GM18507 (cell line): Measurements from ENCODE around the gene AFDN.

Source experiments
- DNase-seq: peaks from one replicate; pipeline ENCODE4 v3.0.0; 2011; ENCODE audit warnings: low read depth; ENCODE audit not compliant: insufficient read length; ENCODE audit errors: extremely low spot score
- FAIRE-seq: peaks from 2 replicates; lab custom pipeline; 2011; peaks lifted over from hg19 to GRCh38; lab: Jason Lieb, UNC

The AFDN gene

DNA sequence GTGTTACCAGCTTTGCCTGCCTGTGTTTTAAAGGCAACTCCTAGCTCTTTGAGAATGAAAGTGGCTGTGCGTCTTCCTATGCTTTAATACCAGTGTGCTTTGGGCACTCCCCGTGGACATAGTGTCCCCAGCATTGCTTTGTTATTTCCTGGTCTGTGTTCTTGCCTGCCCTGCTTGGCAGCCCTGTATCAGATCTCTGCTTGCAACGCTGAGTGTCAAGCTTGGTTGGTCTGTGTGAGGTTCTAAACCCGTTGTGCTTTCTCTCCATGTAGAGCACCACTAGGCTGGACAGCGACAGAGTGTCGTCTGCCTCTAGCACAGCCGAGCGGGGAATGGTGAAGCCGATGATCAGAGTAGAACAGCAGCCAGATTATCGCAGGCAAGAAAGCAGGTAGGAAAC, 80.2 kb downstream of the AFDN start:
- no peak for DNase-seq
- no peak for FAIRE-seq

DNA sequence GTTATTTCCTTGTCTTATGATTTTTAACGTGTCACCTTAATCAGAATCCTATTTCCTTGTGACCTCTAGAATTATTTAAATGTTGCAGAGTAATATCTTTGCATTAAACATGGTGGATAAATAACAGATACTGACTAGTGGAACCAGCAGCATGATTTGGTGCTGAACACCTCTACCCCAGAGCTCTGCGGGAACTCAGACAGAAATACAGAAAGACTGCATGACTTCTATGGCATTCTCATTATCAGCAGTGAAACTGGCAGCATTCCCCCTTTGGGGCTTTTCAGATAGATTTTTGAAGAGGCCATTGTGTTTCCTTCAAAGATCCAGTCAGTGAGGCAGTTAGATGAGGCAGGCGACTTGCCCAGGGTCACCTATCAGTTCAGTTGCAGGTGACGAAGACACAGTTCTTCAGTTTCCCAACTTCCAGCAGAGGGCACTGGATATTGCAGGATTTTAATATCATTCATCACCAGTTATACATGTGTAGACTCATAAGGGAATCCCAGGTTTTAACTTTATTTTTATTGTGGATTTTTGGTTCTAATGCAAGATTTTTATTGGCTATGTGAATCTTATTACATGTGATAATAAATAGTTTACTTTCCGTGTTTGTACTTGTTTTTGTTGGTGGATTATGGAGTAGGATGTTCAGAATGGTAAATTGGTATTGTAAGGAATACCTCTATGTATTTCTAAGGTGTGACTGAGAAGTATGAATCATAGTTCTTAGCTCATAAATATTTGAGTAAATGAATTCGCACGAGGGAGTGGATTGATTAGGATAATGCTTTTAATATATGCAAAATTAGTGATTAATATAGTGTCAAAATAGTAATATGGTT, 81.3 kb downstream of the AFDN start:
- no peak for DNase-seq

DNA sequence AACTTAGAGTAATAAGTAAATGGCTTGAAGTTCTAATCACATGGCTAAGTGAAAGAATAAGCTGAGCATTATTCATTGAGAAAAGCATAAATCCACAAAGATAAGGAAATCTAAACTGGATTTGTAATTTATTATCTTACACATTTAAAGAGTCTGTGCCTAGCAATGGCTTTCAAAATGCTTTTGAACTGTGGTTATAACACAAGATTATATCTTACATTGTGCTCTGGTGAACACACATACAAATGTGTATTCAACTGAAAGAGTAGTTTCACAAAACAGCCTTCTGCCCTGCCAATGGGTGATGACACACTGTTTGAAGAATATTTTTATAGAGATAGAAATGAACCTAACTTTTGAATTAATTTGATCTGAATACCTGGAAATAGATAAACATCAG, 83.3 kb downstream of the AFDN start:
- no peak for FAIRE-seq
- no peak for DNase-seq

More for the DNA sequence above, 81.3 kb downstream of the AFDN start:
- no peak for FAIRE-seq

DNA sequence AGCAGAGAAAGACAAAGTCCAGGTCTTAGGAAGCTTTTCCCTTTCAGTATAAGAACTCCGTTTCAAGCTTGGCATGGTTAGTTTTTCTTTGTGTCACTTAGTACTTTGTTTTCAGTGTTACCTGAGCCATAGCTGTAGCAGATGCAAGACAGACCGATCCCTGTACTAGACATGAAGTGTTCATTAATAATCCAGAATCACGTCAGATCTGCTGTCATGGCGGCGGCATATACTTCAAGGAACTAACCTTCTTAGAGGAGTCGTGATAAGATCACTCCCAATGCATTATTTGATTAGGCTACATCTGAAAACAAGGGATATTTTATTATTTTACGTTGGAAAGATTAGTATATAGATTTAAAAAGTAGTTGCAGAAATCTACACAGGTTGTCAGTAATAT, 83.9 kb downstream of the AFDN start:
- FAIRE-seq (no peak), DNase-seq (no peak)

DNA sequence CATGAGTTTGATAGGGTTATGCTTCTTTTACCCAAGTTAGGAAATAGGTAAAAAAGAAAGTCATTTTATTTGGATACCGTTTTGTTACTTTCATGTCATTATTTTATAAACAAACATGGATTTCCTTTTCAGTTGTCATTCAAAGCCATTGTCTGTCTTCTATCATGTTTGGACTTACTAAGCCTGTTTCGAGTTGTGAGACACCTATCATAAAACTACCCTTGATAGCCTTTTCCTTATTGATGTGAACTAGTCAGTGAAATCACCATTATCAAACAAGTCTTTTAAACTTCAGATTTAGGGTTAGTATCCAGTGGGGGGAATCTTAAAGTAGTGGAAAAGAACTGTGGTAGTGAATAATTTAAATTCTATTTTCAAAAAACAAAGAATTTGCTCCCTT, 85.8 kb downstream of the AFDN start:
- DNase-seq = no peak
- FAIRE-seq = no peak

DNA sequence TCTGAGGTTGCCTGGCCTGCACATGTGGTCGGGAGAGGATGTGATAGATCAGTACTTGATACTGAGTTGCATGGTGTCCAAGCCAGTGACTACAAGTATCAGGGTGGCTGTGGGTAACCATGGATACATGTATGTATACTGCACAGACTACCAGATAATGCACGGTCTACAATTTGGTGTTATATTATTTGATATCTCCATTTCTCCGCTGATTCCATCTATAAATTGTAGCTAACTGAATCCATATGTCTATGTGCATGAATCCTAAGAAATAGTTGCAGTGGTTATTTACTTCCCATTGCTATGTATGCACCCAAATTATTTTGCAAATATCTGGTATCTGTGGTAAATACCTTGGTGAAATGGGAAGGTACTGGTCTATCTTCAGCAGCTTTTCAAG, 87.0 kb downstream of the AFDN start:
- FAIRE-seq (no peak), DNase-seq (no peak)

DNA sequence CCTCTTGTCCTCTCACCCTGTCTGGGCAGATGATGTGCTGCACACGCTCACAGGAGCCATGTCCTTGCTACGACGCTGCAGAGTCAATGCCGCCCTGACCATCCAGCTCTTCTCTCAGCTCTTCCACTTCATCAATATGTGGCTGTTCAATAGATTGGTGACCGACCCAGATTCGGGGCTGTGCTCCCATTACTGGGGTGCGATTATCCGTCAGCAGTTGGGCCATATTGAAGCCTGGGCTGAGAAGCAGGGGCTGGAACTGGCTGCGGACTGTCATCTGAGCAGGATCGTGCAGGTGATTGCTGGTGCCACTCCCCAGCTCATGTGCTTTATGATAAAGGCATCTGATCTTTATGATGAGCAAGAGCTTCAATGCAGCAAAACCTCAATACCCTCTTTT, 88.4 kb downstream of the AFDN start:
- DNase-seq = no peak
- FAIRE-seq = no peak

DNA sequence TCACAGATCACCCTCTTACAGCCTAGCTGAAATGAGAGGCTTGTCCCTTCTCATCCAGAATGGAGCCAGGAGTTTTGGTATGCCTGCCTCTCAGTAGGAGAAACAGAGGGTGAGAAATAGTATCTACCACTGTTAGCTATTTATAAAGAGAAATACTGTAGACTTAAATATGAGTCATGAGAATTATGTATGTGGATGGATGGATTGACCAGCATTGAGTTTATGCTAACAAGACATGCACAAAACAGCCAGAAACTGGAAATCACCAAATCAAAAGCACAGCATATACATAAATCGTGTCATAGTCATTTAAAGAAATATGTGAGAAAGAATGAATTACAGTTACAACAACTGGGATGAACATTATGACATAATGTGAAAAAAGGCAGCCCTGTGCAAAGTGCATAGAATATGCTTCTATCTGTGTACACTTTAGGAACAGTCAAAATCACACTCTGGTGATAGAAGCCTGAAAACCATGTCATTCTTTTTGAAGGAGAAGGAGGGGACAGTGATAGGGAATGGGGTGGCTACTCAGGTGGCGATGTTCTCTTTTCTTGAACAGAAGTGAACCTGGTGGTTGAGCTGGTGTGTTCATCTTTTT, 90.9 kb downstream of the AFDN start:
- FAIRE-seq (no peak), DNase-seq (no peak)

DNA sequence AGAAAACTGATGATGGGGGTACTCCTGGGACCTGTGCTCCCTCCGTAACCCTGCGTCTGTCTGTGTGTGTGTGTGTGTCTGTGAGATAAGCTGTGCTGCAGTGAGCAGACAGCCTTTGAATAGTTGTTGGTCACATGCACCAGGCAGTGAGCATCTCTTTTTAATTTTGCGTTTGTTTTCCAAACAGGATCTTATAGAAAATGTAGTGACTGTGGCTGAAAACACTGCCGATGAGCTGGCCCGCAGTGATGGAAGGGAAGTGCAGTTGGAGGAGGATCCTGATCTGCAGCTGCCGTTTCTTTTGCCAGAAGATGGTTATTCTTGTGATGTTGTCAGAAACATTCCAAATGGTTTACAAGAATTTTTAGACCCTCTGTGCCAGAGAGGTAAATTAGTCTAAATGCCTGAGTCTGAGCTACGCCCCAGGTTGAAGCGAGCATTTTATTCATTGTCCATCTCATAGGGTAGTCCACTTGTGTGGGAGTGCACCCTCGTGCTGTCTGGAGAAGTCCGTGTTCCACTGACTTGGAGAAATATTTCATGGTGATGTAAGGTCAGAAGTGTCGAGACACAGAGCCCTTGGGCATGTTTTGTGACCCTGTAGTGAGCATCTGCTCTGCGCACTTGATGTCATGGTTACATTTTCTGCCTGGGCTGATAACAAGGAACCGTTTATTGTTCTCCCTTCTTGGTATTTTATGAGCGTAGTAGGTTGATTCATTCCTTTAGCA, 92.0 kb downstream of the AFDN start:
- DNase-seq = no peak
- FAIRE-seq = no peak

DNA sequence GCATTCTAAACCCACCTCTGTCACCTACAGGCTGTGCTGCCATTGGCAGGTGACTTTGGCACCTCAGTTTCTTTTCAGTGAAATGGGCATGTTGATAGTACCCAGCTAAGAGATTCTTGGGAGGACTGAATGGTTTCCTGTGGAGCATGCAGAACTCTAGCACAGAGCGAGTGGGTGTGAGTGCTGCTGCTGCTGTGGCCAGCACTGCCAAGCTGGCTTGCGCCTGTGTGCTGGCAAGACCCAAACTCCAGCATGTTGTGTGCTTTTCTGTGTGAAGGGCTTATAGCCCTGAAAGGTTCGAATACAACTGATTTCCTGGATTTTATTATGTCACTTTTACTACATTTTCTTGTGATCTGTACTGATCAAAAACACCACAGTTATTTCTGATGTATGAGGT, 92.6 kb downstream of the AFDN start:
- DNase-seq (no peak), FAIRE-seq (no peak)

DNA sequence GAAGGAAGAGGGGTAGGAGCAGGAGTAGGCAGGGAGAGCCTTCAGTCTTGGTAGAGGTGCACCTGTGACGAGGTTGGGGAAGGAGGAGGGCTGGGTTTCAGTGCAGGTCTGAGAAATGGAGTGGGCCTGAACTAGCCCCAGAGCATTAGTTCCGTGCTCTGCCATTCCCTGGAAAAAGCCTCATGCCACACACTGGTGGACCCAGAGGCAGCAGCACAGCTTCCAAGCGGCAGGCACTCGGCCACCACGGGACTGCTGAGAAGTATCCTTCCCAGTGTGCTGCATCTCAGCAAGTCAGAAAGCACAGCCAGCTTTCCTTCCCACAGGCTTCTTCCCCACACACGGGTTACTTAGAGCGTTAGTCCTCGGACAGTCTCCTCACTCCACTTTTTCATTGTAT, 93.5 kb downstream of the AFDN start:
- FAIRE-seq (no peak), DNase-seq (no peak)

DNA sequence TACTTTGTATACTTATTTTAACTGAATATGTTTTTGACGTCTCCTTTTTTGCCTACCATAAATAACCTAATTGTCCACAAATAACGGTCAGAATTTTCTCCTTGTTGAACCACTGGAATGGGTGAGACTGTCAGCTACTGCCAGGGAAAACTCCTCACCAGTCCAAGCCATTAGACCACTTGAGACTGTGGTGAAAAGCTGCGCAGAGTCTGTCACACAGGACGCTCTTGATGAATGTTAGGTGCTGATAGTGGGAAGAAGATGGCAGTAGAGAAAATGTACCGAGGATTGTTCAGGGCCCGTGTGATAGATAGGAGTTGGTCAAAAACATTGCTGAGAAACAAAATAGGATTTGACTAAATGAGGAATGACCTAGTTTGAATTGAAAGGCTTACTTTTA, 95.1 kb downstream of the AFDN start:
- DNase-seq = no peak
- no peak for FAIRE-seq

DNA sequence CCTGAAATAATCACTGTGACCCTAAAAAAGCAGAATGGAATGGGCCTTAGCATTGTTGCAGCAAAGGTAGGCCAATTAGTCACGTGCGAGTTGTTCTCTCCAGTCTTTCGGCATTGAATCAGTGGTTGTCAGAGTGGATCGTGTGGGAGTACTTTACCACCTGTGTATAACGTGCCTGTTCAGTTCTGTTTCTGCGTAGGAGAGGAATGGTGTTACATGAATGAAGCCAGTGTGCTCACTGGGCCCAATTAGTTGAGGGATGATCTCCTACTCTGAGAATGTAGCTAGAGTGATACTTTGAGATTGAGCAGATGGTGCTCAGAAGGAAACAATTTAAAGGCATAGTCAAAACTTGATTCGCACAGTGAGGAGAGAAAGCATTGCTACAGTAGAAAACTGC, 98.3 kb downstream of the AFDN start:
- FAIRE-seq = no peak

DNA sequence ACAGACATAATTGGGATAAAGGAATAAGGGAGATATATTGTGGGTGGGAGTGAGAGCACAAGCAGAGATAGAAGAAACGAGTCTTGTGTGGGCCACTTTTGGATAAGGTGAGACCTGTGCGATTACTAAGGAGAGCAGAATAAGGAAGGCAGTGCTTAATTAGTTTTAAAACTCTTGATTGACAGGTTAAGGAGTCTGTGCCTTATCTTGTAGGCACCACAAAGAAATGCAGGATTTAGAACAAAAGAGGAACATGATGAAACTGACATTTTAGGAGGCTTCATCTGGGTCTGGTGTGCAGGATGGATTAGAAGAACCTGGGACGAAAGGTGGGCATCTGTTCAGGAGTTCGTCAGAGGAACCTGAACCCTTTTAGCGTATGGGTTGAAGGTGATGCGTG, 100.5 kb downstream of the AFDN start:
- FAIRE-seq (no peak), DNase-seq (no peak)

More for the DNA sequence above, 98.3 kb downstream of the AFDN start:
- no peak for DNase-seq

DNA sequence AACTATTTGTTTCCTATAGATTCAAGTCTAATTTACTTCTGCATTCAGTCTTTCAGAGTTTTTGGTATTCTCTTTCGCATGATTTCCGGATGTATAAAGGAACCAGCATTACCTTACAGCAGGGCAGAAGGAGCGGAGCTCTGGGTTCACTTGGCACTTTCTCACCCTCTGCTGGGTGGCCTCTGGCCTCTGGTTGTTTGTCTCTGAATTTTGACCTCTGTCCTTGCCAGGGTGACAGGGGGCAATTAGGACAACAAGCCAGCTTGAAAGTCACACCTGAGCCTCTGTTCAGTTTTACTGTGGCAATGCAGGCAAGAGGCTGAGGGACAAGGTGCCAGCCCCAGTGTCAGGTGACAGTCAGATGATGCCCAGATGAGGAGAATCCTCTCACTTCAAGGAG, 101.4 kb downstream of the AFDN start:
- FAIRE-seq (no peak), DNase-seq (no peak)

DNA sequence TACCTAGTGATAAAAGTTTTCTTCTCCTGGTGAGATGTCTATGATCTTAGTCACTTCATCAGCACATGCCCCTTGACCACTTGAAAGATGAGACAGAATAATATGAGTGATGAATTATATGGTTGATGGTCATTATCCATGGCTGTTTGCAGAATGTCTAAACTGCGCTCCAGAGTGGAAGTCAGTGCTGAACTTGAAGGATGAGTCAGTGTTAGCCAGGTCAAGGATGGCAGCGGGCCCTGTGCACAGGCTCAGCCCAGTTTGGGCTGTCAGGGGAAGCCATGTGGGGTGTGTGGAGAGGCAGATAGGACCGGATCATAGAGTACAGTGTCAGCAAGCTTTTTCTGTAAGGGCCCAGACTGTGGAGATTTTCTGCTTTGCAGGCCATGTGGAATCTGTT, 103.6 kb downstream of the AFDN start:
- no peak for FAIRE-seq
- DNase-seq = no peak

DNA sequence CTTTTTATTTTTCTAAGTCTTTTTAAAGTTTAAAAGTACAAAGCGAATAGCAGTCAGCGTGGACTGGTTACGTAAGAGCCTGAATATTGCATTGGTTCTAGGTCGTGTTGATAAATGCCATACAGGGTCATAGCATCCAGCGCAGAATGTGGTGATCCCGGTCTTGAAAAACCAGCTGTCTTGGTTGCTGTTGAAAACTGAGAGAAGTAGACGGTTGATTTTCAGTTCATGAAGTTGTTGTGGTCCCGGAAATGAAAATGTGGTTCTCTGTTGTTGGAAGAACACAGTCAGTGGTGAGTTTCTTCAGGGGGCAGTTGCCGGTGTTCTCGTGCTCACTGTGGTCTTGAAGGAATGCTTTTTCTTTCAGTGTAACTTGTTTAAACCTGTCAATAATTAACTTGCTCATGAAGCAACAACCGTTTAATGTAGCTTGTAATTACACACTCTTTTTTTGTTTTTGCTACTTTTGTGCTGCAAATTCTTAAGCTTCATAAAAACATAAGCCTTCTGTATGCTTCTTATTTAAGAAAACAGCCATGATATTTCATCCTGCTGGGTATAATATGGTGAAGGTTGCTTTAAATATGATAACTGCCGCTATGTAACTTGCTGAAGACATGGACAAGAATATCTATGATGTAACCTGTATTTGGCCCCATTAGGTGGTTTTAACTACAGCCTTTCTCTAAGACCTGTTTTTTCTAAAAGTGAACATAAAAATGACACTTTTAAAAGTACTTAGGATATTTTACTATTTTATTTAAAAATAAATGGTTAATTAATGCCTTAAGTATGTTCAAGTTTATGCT, 106.0 kb downstream of the AFDN start:
- DNase-seq = no peak
- FAIRE-seq = no peak

DNA sequence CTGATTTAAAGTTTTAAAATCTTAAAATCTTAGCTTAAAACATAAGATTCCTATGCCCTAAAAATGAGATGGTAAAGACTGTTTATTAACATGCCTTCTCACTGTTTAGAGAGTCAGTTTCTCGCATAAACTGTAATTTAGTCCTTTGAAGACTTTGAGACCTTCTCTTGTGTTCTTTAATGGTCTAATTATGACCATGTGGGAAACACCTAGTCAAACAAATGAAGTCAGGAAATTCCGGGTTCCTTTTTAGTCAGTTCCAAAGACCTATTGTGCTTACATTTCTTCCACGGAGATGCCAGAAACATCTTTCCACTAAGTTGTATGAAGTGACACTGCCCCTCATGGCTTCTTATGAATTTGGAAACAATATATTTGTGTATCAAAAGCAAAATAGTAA, 106.6 kb downstream of the AFDN start:
- DNase-seq (no peak), FAIRE-seq (no peak)

DNA sequence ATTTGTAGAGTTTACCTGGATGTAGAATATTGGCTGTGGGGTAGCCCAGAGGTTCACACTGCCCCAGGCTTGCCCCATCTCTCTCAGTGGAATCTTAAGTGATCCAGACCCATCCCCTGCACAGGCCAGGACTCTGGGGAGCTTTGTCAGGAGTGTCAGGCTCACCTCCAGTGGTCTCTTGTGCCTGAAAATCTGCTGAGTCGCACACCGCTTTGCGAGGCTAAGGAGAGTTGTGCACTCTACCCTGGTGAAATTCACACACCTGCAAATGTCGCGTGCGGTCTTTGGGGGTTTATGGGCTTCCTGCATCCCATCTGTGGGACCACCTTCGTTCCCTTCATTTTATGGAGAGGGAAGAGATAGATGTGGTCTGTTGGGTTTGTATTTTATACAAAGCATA, 107.1 kb downstream of the AFDN start:
- no peak for FAIRE-seq

DNA sequence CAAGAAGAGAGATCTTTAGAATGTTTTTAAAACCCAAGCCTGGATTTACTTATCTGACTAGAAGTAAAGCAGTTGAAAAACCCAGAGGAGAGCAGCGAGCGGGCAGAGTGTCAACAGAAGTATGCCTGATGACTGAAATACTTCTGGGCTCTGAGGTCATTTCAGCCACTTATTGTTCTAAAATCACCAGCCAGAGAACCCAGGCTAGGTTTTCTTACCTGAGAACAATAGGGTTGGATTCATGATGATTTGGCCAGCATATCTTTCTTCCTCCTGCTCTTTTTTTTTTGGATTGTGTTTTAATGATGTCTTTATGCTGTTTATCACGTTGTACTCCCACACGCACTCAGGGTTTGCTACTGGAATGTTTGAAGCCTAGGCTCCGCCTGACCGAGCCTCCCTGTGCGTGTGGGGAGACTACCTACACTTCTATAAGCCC, 107.7 kb downstream of the AFDN start:
- FAIRE-seq (no peak), DNase-seq (no peak)

More for the DNA sequence above, 107.1 kb downstream of the AFDN start:
- DNase-seq = no peak
